H1 (cell line): ENCODE results near the gene COQ8A. TPM values are rescaled to one million over a fixed set of nuclear protein-coding genes. Genes with fewer than 3 reads are reported as not detected.

Experiments used
- CTCF ChIA-PET: fragments of 300-600 bp; sonication (Branson Sonifier 250); formaldehyde crosslinking; loops from one replicate; lab custom pipeline; 2021; ENCODE audit not compliant: partially characterized antibody; lab: Charles Lee
- POLR2A ChIA-PET: fragments of 300-600 bp; sonication (Branson Sonifier 250); formaldehyde crosslinking; loops from one replicate; lab custom pipeline; 2021; ENCODE audit warnings: inconsistent platforms; ENCODE audit not compliant: partially characterized antibody; lab: Charles Lee
- DNase-seq, 2 experiments: peaks; one replicate each; pipeline versions ENCODE4 v3.0.0 to v3.0.0-alpha.2; 2010 to 2022; ENCODE audit warnings: low spot score in 2 of 2, low read depth in 1 of 2, mixed read lengths in 1 of 2
- FAIRE-seq: peaks from 2 replicates; lab custom pipeline; 2011; peaks lifted over from hg19 to GRCh38; lab: Jason Lieb, UNC
- H2AFZ ChIP-seq: 2 replicates; pipeline ENCODE4 v1.8.1; 2012; ENCODE audit warnings: low read length, inconsistent platforms
- H2AK5ac ChIP-seq: 2 replicates; pipeline ENCODE4 v1.6.1; 2013; ENCODE audit warnings: low read depth, low read length
- H2BK120ac ChIP-seq: replicated peaks from 2 replicates; pipeline ENCODE3; 2013; ENCODE audit warnings: low read depth, low read length, inconsistent platforms
- H2BK12ac ChIP-seq: 2 replicates; pipeline ENCODE4 v1.6.1; 2013; ENCODE audit warnings: low read depth, low read length
- H2BK15ac ChIP-seq: 2 replicates; pipeline ENCODE4 v1.6.1; 2013; ENCODE audit warnings: low read length
- H2BK20ac ChIP-seq: 2 replicates; pipeline ENCODE4 v1.6.1; 2013; ENCODE audit warnings: low read length
- H2BK5ac ChIP-seq: 2 replicates; pipeline ENCODE4 v1.6.1; 2013; ENCODE audit warnings: low read depth, low read length
- H3K14ac ChIP-seq: 2 replicates; pipeline ENCODE4 v1.6.1; 2013; ENCODE audit warnings: inconsistent platforms; ENCODE audit not compliant: insufficient read length
- H3K18ac ChIP-seq: 2 replicates; pipeline ENCODE4 v1.6.1; 2013; ENCODE audit warnings: low read length; ENCODE audit errors: extremely low read depth
- H3K23ac ChIP-seq: 2 replicates; pipeline ENCODE4 v1.6.1; 2013; ENCODE audit warnings: inconsistent platforms; ENCODE audit not compliant: insufficient read length
- H3K23me2 ChIP-seq: 2 replicates; pipeline ENCODE4 v1.6.1; 2013; ENCODE audit warnings: low read depth, low read length
- H3K27ac ChIP-seq: 2 replicates; pipeline ENCODE4 v1.6.1; 2011; ENCODE audit warnings: low read depth, low read length, inconsistent platforms
- H3K27me3 ChIP-seq, 4 experiments: replicated peaks in 1 of 4; 1 replicate in 1 of 4; 2 replicates in 3 of 4; pipeline versions ENCODE4 v1.6.1 to v1.8.1; 2011 to 2013; ENCODE audit warnings: low read length in 3 of 4, mild to moderate bottlenecking in 3 of 4, inconsistent platforms in 2 of 4, mixed read lengths in 2 of 4, moderate library complexity in 1 of 4; ENCODE audit not compliant: control insufficient read depth in 3 of 4, insufficient read depth in 3 of 4; ENCODE audit errors: extremely low read depth in 1 of 4
- H3K36me3 ChIP-seq, 4 experiments: 2 replicates each; pipeline versions ENCODE4 v1.6.1 to v1.8.1; 2011 to 2013; ENCODE audit warnings: mild to moderate bottlenecking in 4 of 4, low read length in 3 of 4, moderate library complexity in 2 of 4, control low read depth in 1 of 4, inconsistent platforms in 1 of 4; ENCODE audit not compliant: insufficient read depth in 4 of 4, control insufficient read depth in 2 of 4
- H3K4ac ChIP-seq: replicated peaks from 2 replicates; pipeline ENCODE3; 2013; ENCODE audit warnings: low read length, low read depth, mixed read lengths, inconsistent platforms; ENCODE audit not compliant: insufficient read length
- H3K4me1 ChIP-seq, 4 experiments: replicated peaks in 1 of 4; 1 replicate in 1 of 4; 2 replicates in 3 of 4; pipeline versions ENCODE4 v1.6.1 to v1.8.1; 2011 to 2013; ENCODE audit warnings: low read length in 3 of 4, inconsistent platforms in 2 of 4, mixed read lengths in 1 of 4; ENCODE audit not compliant: insufficient read depth in 4 of 4, control insufficient read depth in 3 of 4
- H3K4me2 ChIP-seq, 2 experiments: 2 replicates each; pipeline versions ENCODE4 v1.6.1 to v1.8.1; 2011 to 2013; ENCODE audit warnings: low read depth in 2 of 2, low read length in 2 of 2, control low read depth in 1 of 2, inconsistent platforms in 1 of 2, mild to moderate bottlenecking in 1 of 2; ENCODE audit not compliant: insufficient read depth in 1 of 2
- H3K4me3 ChIP-seq, 4 experiments: fragments of 200-600, 300-600 bp in 1 of 4; sonication (generic), shearing (Covaris generic), sonication (Bioruptor Twin) in 1 of 4; 2 replicates each; pipeline versions ENCODE4 v1.5.1 to v1.8.1; 2011 to 2016; ENCODE audit warnings: low read length in 4 of 4, low read depth in 3 of 4, control low read depth in 2 of 4, inconsistent platforms in 2 of 4, mild to moderate bottlenecking in 2 of 4, mixed read lengths in 1 of 4, moderate library complexity in 1 of 4; ENCODE audit not compliant: insufficient read depth in 2 of 4; ENCODE audit errors: extremely low read depth in 1 of 4
- H3K56ac ChIP-seq: replicated peaks from 2 replicates; pipeline ENCODE3; 2013; ENCODE audit warnings: low read depth, mild to moderate bottlenecking, mixed read lengths, low read length, inconsistent platforms; ENCODE audit not compliant: insufficient read length
- H3K79me1 ChIP-seq: 2 replicates; pipeline ENCODE4 v1.6.1; 2013; ENCODE audit warnings: low read depth, low read length, control low read depth
- H3K79me2 ChIP-seq, 2 experiments: 2 replicates each; pipeline versions ENCODE4 v1.6.1 to v1.8.1; 2012 to 2013; ENCODE audit warnings: low read length in 2 of 2, mild to moderate bottlenecking in 2 of 2, inconsistent platforms in 1 of 2; ENCODE audit not compliant: insufficient read depth in 2 of 2, control insufficient read depth in 1 of 2
- H3K9ac ChIP-seq, 4 experiments: replicated peaks in 1 of 4; 1 replicate in 1 of 4; 2 replicates in 3 of 4; pipeline versions ENCODE4 v1.6.1 to v1.8.1; 2011 to 2013; ENCODE audit warnings: low read depth in 3 of 4, low read length in 3 of 4, control low read depth in 2 of 4, mild to moderate bottlenecking in 2 of 4, moderate library complexity in 2 of 4, inconsistent platforms in 1 of 4; ENCODE audit errors: extremely low read depth in 1 of 4
- H3K9me3 ChIP-seq, 2 experiments: 2 replicates each; pipeline versions ENCODE4 v1.6.1 to v1.8.1; 2012 to 2013; ENCODE audit warnings: mild to moderate bottlenecking in 2 of 2, moderate library complexity in 2 of 2, control low read depth in 1 of 2, inconsistent platforms in 1 of 2, low read depth in 1 of 2, low read length in 1 of 2, mixed read lengths in 1 of 2; ENCODE audit not compliant: insufficient read depth in 2 of 2
- H4K20me1 ChIP-seq, 2 experiments: replicated peaks in 1 of 2; 2 replicates each; pipeline versions ENCODE3 to v1.8.1; 2011 to 2013; ENCODE audit warnings: inconsistent platforms in 2 of 2, low read length in 2 of 2, mild to moderate bottlenecking in 1 of 2; ENCODE audit not compliant: insufficient read depth in 2 of 2, control insufficient read depth in 1 of 2
- H4K5ac ChIP-seq: 2 replicates; pipeline ENCODE4 v1.6.1; 2013; ENCODE audit warnings: low read length, low read depth, mixed read lengths, inconsistent platforms; ENCODE audit not compliant: insufficient read length
- H4K8ac ChIP-seq: 2 replicates; pipeline ENCODE4 v1.8.0; 2013; ENCODE audit warnings: mild to moderate bottlenecking, moderate library complexity, low read length, inconsistent platforms; ENCODE audit not compliant: insufficient read depth; ENCODE audit errors: extremely low read depth
- H4K91ac ChIP-seq: replicated peaks from 2 replicates; pipeline ENCODE3; 2013; ENCODE audit warnings: low read length, mixed read lengths, inconsistent platforms; ENCODE audit not compliant: insufficient read length
- ASH2L ChIP-seq: fragments of 200-600, 300-600 bp; sonication (generic); IDR thresholded peaks from one replicate; pipeline ENCODE4 v1.7.1; 2017; ENCODE audit warnings: low read length
- CHD1 ChIP-seq: IDR thresholded peaks from 2 replicates; pipeline ENCODE4 v1.6.1; 2012; ENCODE audit warnings: low read depth, low read length, improper control_type of control experiment
- JUN ChIP-seq: IDR thresholded peaks from 2 replicates; pipeline ENCODE4 v1.6.1; 2011; ENCODE audit warnings: low read depth, mild to moderate bottlenecking, improper control_type of control experiment, low read length
- NRF1 ChIP-seq: IDR thresholded peaks from 2 replicates; pipeline ENCODE4 v1.6.1; 2011; ENCODE audit warnings: mild to moderate bottlenecking, low read depth, low read length, improper control_type of control experiment
- WGBS, 2 experiments: shearing (Covaris generic) in 1 of 2; methylation state at CpG; one replicate each; pipeline versions ENCODE4 v1.1.6 to v1.1.7; 2013 to 2015; ENCODE audit warnings: low lambda C conversion rate in 2 of 2, mixed read lengths in 2 of 2, inconsistent platforms in 1 of 2, low coverage in 1 of 2, missing lambda C conversion rate in 1 of 2; ENCODE audit not compliant: insufficient replicate concordance in 2 of 2, insufficient coverage in 1 of 2, insufficient read length in 1 of 2; ENCODE audit errors: extremely low coverage in 1 of 2, missing lambda C conversion rate in 1 of 2; 5-methylcytosine and 5-hydroxymethylcytosine counted together
- polyA plus RNA-seq, 7 experiments: library from polyadenylated mRNA; depleted of rRNA in 3 of 7; stranded (reverse) in 5 of 7; unstranded in 2 of 7; fragments of >200 nt in 5 of 7; fragments of 200-250 nt in 2 of 7; gene quantifications; 1 replicate in 5 of 7; 2 replicates in 1 of 7; 4 replicates in 1 of 7; pipeline versions ENCODE4 v1.2.1 to v1.2.3, GENCODE V29; 2011 to 2013; ENCODE audit warnings: missing spikeins in 2 of 7, mixed read lengths in 2 of 7
- total RNA-seq: library from RNA; stranded (reverse); fragmentation: NEBNext Ultra II Directional; extraction: Animal tissue kit (Norgen Biotek cat#: 25700); gene quantifications from 2 replicates; pipeline ENCODE4 v1.2.1, GENCODE V29; 2021
- TF ChIP-seq, protein P1 (sequence below): IDR thresholded peaks from 2 replicates; pipeline ENCODE4 v1.6.1; 2011; ENCODE audit warnings: low read depth, mild to moderate bottlenecking, low read length; ENCODE audit not compliant: insufficient read depth

COQ8A gene
- total and polyA plus RNA-seq, 2 of the 8 experiments (the other 6 are each of a cell fraction or from before 2014, with no cell fraction given) = 28.5 to 38.9 TPM

DNA sequence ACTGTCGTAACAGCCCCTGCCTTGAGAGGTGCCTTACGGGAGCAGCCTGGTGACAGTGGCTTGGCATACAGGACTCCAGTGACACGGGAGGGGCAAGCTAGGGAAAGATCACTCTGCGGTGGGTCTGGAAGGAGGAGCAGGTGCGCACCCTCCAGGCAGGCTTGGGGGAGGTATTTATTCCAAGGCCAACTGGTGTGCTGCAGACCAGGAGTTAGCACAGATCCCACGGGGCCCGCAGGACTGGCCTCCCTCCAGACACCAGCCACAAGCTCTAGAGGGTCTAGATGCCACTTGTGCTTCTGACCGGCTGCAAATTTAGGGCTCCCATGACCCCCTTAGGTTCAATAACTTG lies 47.6 kb upstream of the COQ8A start:
- Histone ChIP-seq H2BK5ac (no peak overlapping the region), H3K79me2 (no peaks in the 10 kb centered on the region), H3K23me2 (no peaks in the 10 kb centered on the region), H3K27me3 (no peaks in the 10 kb centered on the region), H3K27ac (no peak overlapping the region), H2BK120ac (no peak overlapping the region), H2AFZ (no peak overlapping the region), H2AK5ac (no peak overlapping the region), H3K56ac (no peak overlapping the region), H3K4me2 (no peak overlapping the region), H2BK12ac (no peak overlapping the region), H3K14ac (no peak overlapping the region), H4K91ac (no peak overlapping the region), H2BK20ac (no peak overlapping the region), H3K79me1 (no peaks in the 10 kb centered on the region), H3K23ac (no peak overlapping the region), H4K5ac (no peak overlapping the region), H3K9me3 (no peaks in the 10 kb centered on the region), H3K18ac (no peak overlapping the region), H4K20me1 (peaks cover 0 to 3% of the 10 kb centered on the region in 2 experiments), H4K8ac (no peak overlapping the region), H3K36me3 (peaks cover 6 to 13% (median 11%) of the 10 kb centered on the region in 4 experiments; a peak in 5 of 8 replicates), H3K4ac (no peak overlapping the region), H3K4me1 (no peaks in the 10 kb centered on the region), H3K4me3 (no peak overlapping the region), H3K9ac (no peak overlapping the region), H2BK15ac (no peak overlapping the region)
- no peak for TF ChIP-seq JUN
- no peak for TF ChIP-seq CHD1
- no peak for TF ChIP-seq NRF1
- TF ChIP-seq, protein P1, sequence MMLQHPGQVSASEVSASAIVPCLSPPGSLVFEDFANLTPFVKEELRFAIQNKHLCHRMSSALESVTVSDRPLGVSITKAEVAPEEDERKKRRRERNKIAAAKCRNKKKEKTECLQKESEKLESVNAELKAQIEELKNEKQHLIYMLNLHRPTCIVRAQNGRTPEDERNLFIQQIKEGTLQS = no peak
- TF ChIP-seq ASH2L = no peak
- 87% methylated on average over 8 of the region's 8 CpGs; no CpG with 5 or more reads in 1 of the 2 experiments for WGBS, 2 experiments
- FAIRE-seq = no peak
- no peak for DNase-seq
- ChIA-PET POLR2A (no interaction called here), CTCF (no interaction called here)
